Prostate gland (tissue), 2 donors: ENCODE measurements around the gene PKN2.

Experiments used
- POLR2AphosphoS5 ChIP-seq: sonication (generic); formaldehyde crosslinking; IDR thresholded peaks from one replicate; pipeline ENCODE4 v1.6.1; 2017; ENCODE audit warnings: antibody characterized with exemption
- TF ChIP-seq, protein P1 (sequence below), 4 experiments: fragments of 200-600 bp in 2 of 4; fragments of 450-650 bp in 2 of 4; sonication (generic) in 2 of 4; IDR thresholded peaks; 1 replicate in 3 of 4; 2 replicates in 1 of 4; pipeline ENCODE4 v1.5.1; 2016 to 2019; ENCODE audit warnings: antibody characterized with exemption in 4 of 4, mild to moderate bottlenecking in 2 of 4, moderate library complexity in 2 of 4

DNA sequence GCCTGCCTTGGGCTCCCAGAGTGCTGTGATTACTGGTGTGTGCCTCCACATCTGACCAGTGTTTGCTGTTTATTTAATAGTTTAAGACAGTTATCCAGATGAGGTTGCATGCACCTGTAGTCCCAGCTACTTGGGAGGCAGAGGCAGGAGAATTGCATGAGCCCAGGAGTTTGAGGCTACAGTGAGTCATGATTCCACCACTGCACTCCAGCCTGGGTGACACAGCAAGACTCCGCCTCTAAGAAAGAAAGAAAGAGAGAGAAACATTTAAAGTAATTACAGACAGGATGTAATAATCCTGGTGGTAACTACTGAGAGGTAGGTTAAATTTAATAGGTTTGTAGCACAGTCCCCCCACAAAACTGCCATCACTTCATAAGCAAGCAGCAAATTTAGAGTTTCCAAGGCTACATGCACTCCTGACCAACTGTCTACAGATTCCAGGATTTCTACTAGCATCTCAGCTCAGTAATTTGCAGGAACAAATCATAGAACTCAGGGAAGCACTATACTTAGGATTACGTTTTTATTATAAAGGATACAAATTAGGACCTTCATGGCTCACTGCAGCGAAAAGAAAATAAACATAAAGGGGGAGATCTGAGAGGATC lies 89.6 kb downstream of the PKN2 start:
- no peak for TF ChIP-seq POLR2AphosphoS5
- TF ChIP-seq, protein P1, sequence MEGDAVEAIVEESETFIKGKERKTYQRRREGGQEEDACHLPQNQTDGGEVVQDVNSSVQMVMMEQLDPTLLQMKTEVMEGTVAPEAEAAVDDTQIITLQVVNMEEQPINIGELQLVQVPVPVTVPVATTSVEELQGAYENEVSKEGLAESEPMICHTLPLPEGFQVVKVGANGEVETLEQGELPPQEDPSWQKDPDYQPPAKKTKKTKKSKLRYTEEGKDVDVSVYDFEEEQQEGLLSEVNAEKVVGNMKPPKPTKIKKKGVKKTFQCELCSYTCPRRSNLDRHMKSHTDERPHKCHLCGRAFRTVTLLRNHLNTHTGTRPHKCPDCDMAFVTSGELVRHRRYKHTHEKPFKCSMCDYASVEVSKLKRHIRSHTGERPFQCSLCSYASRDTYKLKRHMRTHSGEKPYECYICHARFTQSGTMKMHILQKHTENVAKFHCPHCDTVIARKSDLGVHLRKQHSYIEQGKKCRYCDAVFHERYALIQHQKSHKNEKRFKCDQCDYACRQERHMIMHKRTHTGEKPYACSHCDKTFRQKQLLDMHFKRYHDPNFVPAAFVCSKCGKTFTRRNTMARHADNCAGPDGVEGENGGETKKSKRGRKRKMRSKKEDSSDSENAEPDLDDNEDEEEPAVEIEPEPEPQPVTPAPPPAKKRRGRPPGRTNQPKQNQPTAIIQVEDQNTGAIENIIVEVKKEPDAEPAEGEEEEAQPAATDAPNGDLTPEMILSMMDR (IDR thresholded peaks at IDR 0.05): no peak
